ENCODE results near the gene DLG5. TPM values are rescaled to one million over a fixed set of nuclear protein-coding genes. Genes with fewer than 3 reads are reported as not detected.

The DLG5 gene
- total RNA-seq, 4 donors from 2014 or later = 40.6 to 134 (median 61.5) TPM

GRCh38 chr10:77854115-77854514 is 72.4 kb downstream of the DLG5 start:
- Histone ChIP-seq H3K4me3 (no peak overlapping the region), H3K9me3 (no peaks in the 10 kb centered on the region), H3K36me3 (peaks cover 0 to 54% (median 0%) of the 10 kb centered on the region in 3 donors), H3K4me1 (peaks cover 0 to 5% (median 0%) of the 10 kb centered on the region in 4 donors), H3K27me3 (no peaks in the 10 kb centered on the region), H3K27ac (no peak overlapping the region)
- no peak for DNase-seq
- TF ChIP-seq POLR2A (IDR thresholded peaks at IDR 0.05) = no peak
- no peak for TF ChIP-seq CTCF (IDR thresholded peaks at IDR 0.05)

- Histone ChIP-seq H3K9me3 (no peaks in the 10 kb centered on the region), H3K36me3 (peaks cover 0 to 55% (median 0%) of the 10 kb centered on the region in 3 donors), H3K27ac (no peak overlapping the region), H3K4me1 (peaks cover 0 to 10% (median 0%) of the 10 kb centered on the region in 4 donors), H3K4me3 (no peak overlapping the region), H3K27me3 (no peaks in the 10 kb centered on the region)
- TF ChIP-seq POLR2A (IDR thresholded peaks at IDR 0.05) = no peak
- no peak for TF ChIP-seq CTCF (IDR thresholded peaks at IDR 0.05)
- DNase-seq = no peak
These were observed 73.3 kb downstream of the DLG5 start for GRCh38 chr10:77853256-77853655.

DNA sequence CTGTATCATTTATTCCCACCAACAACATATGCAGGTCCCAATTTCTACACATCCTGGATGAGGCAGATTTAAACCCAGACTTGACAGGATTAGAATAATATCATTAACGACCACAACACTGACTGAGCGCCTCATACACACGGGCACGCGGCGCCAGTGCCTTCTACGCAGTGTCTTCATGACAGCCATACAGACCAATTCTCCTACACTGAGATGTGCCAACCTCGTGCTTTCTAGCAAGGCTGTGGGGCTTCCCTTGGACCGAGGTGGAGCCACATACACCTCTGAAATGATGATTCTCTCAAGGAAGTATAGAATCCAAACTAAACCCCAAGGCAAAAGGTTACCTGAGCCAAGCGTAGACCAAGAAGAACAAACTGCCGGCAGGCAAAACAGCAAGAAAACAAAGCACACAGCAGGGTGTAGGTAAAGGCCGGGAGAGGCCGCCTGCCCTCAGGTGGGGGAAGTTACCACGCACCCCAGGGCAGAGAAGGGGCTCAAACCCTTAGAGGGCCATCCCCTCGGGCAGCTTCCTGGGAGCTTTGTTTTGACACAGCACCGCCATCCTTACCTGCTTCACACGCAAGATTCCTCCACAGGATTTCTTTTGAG is 75.8 kb downstream of the DLG5 start:
- Histone ChIP-seq H3K9me3 (no peaks in the 10 kb centered on the region), H3K4me3 (no peak overlapping the region), H3K4me1 (peaks cover 0 to 19% (median 0%) of the 10 kb centered on the region in 4 donors), H3K27ac (no peak overlapping the region), H3K36me3 (peaks cover 0 to 54% (median 0%) of the 10 kb centered on the region in 3 donors), H3K27me3 (no peaks in the 10 kb centered on the region)
- TF ChIP-seq CTCF (IDR thresholded peaks at IDR 0.05) = no peak
- no peak for TF ChIP-seq POLR2A (IDR thresholded peaks at IDR 0.05)
- no peak for DNase-seq

- Histone ChIP-seq H3K27ac (no peak overlapping the region), H3K36me3 (peaks cover 0 to 47% (median 0%) of the 10 kb centered on the region in 3 donors), H3K4me1 (peaks cover 0 to 34% (median 3%) of the 10 kb centered on the region in 4 donors), H3K27me3 (no peaks in the 10 kb centered on the region), H3K4me3 (no peak overlapping the region), H3K9me3 (no peaks in the 10 kb centered on the region)
- no peak for DNase-seq
- no peak for TF ChIP-seq CTCF (IDR thresholded peaks at IDR 0.05)
These were observed 77.4 kb downstream of the DLG5 start for GRCh38 chr10:77849039-77849664.

- Histone ChIP-seq H3K9me3 (no peaks in the 10 kb centered on the region), H3K27me3 (no peaks in the 10 kb centered on the region), H3K4me1 (peaks cover 0 to 34% (median 3%) of the 10 kb centered on the region in 4 donors), H3K36me3 (peaks cover 0 to 39% (median 0%) of the 10 kb centered on the region in 3 donors), H3K27ac (peak overlapping the region in 2 of 4 donors; percentile 1 to 23), H3K4me3 (no peak overlapping the region)
- TF ChIP-seq CTCF (IDR thresholded peaks at IDR 0.05) (peak; percentile 70 to 95 (median 90)), POLR2A (IDR thresholded peaks at IDR 0.05) (no peak)
- peak; percentile 58 to 87 (median 87) for DNase-seq
These were observed 79.7 kb downstream of the DLG5 start for GRCh38 chr10:77846718-77847311.

All from Peyer's patch (tissue), 4 donors.